HG03066 (cell line): ENCODE results near the gene DICER1.

Experiments
- ATAC-seq: cut with Tn5 transposase; IDR thresholded peaks from one replicate; pipeline ENCODE4 v1.9.1; 2021; ENCODE audit warnings: low read depth; ENCODE audit not compliant: unreplicated experiment

DICER1 gene

DNA sequence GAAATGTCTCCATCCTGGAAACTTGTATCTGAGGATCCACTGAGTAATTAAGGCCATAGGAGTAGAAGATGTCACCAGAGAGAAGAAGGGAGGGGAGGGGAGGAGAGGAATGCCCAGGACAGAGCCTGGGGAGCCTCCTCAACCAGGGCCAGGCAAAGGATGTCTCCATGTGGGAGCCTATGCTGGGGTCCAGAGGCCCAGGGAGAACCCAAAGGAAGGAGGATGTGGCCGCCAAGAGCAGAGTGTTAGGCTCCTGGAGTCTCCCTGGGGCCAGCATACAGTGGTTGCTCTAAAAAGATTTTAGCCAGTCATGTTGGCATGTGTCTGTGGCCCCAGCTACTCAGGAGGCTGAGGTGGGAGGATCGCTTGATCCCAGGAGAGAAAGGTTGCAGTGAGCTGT is 92.6 kb downstream of the DICER1 start:
- no peak for ATAC-seq

DNA sequence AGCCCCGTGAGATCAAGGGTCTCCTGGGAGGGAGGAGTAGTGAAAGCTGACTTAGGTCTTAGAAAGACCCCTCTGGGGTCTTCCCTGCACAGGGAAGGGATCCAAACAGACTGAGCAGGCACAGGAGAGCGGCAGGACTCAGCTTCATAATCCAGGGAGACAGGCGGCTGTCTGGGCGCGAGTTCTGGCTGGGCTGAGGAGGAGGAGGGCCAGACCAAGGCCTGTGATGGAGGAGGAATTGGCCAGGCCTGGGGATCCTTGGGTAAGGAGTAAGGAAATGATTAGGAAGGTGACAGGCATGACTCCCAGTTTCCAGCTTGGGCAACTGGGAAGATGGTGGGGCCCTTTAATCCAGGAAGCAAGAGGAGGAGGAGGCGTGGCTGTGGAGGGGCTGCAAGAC is 93.1 kb downstream of the DICER1 start:
- ATAC-seq, result no peak

DNA sequence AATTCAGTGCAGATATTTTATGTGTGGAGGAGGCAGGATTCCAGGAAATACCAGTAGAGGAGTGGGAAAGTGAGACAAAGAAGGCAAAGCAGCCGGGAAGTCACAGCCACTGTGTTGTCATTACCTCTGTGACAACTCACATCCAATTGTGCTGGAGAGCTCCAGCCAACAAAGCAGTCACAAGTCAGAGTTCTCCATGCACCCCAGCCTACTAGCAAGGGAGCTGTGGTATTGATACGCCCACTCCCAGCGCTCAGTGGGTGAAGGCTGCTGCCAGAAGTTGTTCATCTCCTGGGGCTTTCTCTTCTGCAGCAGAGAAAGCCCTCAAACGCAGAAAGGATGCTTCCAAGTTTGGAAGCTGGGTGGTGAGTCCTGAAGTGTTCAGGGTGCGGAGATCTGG is 93.9 kb downstream of the DICER1 start:
- ATAC-seq, result no peak

DNA sequence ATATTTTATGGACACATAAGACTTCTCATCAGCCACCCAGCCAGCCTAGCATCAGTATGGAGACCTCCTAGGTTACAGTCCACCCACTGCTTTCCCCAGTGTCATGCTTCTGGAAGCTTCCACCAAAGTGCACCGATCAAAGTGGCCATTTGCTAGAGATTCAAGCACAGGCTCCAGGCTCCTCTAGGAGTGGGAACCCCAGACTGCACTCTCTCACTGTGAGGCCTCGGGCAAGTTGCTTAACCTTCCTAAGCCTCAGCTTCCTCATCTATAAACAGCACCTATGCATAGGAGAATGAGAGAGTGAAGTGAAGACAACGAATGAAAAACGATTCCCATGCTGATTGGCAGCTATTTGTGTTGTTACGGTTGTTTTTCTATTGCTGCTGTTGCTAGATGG is 94.4 kb downstream of the DICER1 start:
- no peak for ATAC-seq

DNA sequence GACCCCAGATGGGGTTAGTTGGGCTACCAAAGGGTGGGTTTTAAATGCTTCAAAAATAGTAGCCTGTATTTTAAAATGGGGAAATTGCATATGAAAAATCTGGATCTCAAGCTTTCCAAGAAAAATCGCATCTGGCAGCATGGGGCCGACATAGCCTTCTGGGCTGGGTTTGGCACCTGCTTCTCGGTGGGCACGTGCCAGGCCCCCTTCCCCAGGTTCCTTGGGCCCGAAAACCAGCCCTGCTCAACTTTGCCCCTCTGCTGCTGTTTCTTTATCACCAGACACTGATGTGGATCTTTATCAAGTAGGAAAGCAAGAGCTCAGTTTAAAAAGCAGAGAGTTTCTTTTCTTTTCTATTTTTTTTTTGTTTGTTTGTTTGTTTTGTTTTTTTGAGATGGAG is 95.1 kb downstream of the DICER1 start:
- ATAC-seq, result no peak

DNA sequence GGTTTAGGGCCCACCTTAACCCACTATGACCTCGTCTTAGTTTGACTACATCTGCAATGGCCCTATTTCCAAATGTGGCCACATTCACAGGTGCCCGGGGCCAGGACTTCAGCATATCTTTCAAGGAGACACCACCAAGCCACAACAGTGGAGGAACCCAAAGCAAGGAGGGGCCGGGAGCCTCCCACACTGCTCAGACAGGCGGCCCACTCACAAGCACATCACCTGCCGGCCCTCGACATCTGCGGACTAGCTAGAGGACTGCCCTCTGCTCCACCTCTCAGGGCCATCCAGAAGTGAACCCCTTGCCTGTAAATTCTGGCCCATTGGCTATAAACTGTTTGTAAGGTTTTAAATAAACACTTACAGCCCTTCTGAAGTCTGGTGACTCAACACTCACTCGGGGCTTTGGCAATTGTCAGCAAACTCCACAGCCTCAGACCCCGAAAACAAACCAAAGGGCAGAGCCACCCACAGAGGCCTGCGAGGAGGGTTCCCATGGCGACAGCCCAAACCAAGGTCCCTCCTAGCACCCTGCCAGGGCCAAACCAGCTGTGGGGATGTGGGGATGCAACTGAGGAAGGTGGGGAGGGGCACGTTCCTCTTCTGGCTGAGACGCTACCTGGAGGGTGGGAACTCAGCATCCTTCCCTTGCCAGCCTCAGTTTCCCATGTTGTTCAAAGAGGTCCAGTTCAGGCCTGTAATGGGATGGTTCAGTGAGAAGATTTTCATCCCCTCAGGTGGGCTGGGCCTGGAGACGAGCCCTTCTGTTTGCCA is 95.8 kb downstream of the DICER1 start:
- no peak for ATAC-seq

DNA sequence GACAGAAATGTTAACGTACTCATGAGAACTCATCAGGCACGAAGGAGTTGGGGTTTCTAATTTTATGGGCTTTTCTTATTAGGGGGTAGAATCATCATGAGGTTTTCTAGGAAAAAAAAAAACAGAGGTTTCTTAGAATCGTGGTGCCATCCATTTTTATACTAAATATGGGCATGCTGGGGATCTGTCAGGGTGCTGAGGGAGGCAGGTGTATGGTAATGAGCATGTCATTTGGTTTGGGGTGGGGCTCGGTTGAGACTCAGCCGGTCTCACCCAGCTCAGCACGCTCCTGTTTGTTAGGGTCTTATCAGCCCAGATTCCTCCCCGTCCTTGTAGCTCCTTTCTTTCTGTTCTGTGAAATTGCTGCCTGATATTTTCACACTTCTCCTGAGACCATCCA is 98.2 kb downstream of the DICER1 start:
- no peak for ATAC-seq

DNA sequence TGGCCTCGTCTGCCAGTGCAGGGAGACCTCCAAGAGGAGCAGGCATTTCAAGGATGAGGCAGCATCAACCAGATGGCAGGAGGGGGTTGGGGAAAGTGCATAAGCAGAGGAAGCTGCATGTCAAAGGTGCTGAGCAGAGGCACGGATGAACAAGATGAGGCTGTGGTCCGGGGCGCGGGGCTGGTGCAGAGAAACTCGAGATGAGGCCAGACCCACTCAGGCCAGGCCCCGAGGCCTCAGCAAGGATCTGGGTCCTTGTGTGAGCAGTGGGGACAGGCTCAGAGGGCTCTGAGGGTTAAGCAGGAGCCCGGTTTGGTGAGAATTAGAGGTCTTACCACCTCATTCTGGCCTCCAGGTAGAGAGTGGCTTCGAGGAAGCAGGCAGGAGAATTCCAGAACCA is 98.8 kb downstream of the DICER1 start:
- ATAC-seq, result no peak

DNA sequence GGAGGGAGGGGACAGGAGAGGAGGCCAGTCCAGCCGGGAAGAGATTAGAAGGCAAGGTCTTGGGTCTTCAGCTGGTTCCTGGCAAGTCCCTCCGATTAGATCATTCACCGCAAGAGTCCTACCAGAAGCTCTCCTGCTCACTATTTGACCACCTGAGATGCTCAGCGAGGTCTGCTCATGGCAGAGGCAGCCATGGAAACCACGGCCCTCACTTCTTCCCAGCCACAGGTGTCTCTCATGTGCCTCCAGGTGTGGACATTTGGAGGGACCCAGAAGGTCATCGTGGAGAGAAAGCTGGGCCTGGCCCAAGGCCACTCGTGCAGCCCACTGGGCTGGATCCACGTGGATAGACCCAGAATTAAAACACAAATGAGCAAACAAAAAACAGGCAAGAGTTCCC is 99.5 kb downstream of the DICER1 start:
- ATAC-seq, result no peak

DNA sequence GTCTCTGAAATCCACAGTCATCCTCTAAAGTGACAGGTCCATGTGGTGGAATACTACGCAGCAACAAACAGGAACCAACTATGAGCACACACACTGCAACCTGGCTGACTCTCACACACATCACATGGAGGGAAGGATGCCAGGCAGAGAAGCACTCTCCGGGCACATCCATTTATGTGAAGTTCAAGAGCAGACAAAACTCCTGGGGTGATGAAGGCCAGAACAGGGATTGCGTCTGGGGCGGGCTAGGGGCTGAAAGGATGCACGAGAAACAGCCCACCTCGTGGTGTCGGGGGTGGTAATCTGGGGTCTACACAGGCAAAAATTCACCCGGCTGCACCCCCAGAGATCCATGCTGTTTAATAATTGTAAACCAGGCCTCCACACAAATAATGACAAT is 100.2 kb downstream of the DICER1 start:
- ATAC-seq, result no peak

DNA sequence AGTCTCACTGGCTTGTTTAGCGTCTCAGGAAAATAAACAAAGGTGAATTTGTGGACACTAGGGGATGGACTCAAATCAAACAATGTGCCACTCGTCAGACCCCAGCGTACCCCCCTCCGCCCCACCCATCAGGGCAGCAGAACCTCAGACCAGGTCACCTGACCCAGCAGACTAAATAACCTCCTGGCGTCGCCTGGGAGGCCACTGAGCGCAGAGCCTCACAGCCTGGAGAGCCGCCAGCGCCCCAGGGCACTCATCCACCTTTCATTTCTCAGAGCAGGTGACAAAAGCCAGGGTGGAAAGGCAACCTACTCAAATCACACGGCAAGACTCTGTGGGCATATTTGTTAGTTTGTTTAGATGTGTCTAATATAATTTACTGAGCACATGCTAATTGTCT is 100.9 kb downstream of the DICER1 start:
- ATAC-seq, result no peak

DNA sequence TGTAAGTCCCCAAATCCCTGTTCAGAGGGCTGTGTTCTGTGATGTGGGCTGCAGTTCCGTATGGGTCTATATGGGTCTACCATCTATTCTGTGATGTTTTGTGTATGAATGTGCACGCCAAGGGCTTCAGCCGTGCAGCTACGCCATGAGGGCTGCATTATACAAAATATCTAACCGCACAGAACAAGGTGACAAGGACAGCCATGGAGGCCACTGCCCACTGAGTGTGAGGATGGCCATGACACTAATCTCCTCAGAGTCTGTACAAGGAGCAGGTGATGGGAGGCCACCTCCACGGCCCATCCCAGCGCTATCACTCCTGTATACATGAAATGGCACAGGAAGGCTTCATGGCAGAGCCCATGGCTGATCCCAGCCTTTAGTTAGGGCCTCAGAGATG is 102.0 kb downstream of the DICER1 start:
- ATAC-seq, result no peak

DNA sequence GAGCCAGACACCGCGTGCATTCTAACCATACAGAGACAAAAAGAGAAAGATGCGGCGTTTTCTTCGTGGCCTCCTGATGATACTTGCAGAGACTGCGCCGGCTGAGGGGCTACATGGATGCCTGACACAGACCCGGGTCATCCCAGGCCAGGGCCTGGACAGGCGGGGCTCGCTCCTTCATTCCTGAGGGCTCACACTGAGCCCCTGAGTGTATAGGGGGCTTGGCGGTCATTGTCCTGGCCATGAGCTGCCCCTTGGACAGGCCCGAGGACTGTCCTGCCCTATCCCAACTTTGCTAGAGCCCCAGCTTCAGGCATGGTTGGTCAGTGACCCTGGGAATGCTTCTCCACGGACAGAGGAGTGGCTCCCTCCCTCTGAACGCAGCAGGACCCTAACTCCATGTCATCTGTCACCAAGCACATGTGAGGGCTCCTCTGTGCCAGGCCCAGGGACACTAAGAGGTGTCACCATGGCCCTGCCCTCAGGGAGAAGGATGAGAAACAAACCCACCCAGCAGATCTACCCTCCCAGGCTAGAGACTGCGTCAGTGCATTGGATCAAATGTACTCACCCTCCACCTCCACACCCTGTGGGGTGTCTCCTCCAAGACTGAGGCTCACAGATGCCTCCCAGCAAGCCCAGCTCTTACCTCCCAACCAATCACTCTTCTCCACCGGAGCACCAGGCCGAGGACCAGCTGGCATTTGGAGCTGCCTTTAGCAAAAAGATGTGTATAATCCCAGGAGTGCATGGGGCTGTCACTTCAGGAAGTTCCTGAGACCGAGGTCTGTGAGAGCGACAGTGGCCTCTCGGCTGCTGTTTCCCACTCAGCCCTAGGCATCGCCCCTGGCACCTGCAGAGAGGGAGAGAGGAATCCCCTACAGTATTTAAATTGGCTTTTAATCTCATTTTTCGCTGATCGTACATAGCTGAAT is 102.7 kb downstream of the DICER1 start:
- ATAC-seq, result no peak

DNA sequence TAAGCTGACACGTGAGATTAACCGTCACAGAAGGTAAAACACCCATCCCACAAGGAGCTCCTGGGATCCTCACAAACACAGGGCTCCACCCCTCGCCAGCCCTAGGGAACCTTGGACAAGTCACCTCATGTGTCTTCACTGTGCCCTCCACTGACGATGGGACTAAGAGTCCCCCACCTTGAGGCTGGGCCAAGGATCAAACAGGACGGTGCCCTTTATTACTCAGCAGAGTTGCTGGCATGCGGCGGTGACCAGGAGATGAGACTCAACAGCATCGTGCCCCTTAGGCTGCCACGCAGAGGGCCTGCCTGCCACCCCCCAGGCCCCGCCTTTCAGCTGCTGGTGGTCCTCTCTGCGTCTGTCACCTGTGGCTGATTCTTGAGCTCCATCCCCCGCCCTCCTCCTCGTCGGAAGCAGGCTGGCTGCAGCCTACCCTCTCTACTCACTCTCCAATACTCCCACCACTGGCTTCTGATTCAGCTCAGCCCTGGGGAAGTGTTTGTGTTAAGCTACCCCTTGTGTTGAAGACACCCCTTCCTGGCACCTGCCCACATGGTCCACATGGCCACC is 105.2 kb downstream of the DICER1 start:
- ATAC-seq, result no peak

DNA sequence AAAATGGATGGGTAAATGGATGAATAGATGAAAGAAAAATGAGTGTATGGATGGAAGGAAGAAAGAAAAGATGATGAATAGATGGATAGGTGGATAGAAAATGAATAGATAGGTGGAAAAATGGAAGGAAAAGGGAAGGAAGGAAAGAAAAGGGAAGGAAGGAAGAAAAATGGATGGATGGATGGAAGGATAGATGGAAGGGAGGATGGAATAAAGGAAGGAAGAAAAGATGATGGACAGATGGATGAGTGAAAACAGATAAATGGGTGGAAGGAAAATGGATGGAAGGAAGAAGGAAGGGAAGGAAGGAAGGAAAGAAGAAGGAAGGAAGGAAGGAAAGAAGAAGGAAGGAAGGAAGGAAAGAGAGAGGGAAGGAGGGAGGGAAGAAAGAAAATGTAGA is 107.4 kb downstream of the DICER1 start:
- ATAC-seq, result no peak

DNA sequence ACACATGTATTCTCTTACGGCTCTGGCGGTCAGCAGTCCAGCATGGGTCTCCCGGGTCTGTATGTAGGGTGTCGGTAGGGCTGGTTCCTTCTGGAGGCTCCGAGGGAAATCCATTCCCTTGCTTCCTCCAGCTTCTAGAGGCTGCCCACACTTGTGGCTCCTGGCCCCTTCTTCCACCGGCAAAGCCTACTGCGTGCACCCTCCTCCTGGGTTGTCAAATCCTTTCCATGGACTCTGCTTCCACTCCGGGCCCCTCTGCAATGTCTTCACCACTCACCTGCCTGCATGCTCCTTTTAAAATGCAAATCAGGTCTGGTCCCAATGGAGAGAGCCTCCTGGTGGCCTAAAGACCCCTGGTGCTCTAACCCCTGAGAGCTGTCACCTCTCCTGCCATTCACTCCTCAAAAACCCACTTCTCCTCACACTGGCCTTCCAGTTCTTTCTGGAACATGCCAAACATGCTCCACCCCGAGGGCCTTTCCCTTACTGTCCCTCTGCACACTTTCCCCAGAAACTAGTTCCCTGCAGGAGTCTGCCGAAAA is 108.5 kb downstream of the DICER1 start:
- no peak for ATAC-seq

DNA sequence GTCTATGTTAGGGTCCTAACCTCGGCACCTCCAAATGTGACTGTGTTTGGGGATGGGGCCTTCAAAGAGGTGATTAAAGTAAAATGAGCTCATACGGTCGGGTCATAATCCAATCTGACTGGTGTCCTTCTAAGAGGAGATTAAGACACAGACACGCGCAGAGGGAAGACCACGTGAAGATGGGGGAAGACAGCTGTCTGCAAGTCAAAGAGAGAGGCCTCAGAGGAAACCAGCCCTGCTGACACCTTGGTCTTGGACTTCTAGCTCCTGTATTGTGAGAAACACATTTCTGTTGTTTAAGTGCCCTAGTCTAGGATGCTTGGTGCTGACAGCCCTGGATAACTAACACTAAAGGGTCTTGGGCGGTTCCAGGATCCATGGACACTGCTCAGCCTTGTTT is 109.6 kb downstream of the DICER1 start:
- ATAC-seq, result no peak

DNA sequence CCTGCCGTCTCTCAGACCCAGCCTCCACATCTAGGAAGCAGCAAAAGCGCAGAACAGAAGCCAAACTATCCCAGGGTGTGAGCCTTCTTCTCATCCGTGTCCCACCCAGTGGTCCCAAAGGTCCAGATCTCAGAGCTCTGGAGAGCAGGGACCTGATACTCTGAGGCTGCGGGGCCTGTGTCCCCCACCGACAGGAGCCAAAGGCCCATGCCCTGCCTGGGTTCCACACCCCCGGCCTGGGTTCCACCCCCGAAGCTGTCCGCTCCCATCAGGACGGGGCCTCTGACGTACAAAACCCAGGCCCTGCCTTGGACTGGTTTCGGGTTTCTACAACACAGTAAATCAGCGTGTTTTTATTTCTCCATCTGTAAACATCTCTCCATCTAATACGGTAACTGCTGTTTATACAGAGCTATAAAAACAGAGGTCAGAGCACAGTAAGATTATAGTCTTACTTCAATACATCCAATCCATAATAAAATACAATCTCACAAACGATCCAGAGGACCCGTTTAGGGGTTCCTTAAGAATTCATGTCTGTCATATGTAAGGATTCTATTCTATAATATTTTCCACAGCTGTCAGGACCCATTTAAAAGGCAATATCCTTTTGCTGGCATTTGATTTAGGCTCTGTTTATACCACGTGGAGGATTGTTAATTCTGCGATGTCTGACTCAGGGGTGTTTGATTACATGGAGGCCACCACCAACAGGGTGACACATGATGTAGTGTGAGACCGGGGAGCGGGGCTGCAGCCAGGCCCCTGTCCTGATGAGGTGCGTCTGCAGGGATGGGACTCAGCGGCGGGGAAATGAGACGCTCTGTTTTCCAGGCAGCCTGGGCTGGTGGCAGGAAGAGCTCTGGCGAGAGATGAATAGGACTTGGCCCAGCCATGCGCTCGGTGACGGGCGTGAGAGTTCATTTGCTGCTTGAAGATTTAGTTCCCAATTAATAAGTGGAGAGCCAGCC is 110.3 kb downstream of the DICER1 start:
- ATAC-seq, result no peak

DNA sequence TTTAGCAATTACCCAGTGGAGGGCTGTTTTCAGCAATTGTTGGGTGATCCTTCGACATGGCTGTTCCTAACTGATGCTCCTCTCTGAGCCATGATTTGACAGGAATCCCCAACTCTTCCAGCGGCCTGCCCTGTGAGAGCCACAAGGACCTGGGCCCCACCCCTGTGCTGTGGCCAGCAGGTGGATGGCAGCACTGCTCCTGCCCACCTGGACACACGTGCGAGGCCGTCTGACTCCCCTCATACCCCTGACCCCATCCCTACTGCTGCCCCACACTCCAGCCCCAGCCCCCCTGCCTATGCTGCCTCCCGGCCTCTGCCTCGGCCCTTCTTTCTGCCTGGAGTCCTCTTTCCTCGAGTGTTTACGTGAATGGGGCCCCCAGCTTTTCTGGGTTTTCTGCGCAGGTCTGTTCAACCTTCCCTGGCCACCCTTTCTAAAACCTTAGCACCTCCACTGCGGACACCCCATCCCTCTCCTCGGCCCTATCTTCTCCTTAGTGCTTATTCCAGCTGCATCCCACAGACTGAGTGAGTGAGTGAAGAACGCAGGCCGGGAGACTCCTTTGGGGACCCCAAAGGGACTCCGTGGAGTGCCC is 111.4 kb downstream of the DICER1 start:
- ATAC-seq, result no peak
